ENCODE measurements around the gene TTLL1.
"Not testable (repeated sequence)": the region's sequence is repeated elsewhere in the genome, so short reads cannot be mapped to it uniquely, and the experiment has no call there.

TTLL1 gene

DNA sequence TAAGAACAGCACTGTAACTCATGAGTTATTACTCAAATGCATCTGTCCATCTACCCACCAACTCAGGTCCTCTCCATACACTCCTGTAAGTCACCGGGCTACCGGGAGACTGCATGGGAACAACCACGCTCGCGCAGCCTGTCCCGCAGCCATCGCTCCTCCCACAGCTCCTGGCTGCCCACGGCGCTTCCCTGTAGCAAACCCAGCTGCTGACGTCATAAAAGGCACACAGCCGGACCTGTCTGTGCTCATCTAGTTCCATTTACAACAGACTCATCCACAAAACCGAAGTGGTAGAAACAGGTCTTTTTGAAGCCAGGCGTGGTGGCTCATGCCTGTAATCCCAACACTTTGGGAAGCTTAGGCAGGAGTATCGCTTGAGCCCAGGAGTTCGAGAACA lies 50.9 kb downstream of the TTLL1 start:
- TF ChIP-seq, protein P1, sequence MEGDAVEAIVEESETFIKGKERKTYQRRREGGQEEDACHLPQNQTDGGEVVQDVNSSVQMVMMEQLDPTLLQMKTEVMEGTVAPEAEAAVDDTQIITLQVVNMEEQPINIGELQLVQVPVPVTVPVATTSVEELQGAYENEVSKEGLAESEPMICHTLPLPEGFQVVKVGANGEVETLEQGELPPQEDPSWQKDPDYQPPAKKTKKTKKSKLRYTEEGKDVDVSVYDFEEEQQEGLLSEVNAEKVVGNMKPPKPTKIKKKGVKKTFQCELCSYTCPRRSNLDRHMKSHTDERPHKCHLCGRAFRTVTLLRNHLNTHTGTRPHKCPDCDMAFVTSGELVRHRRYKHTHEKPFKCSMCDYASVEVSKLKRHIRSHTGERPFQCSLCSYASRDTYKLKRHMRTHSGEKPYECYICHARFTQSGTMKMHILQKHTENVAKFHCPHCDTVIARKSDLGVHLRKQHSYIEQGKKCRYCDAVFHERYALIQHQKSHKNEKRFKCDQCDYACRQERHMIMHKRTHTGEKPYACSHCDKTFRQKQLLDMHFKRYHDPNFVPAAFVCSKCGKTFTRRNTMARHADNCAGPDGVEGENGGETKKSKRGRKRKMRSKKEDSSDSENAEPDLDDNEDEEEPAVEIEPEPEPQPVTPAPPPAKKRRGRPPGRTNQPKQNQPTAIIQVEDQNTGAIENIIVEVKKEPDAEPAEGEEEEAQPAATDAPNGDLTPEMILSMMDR (conservative IDR thresholded peaks at IDR 0.05; ENCODE audit: control insufficient read depth, insufficient read depth, low read depth, low read length): no peak
- DNase-seq (ENCODE audit: low read depth): peak; percentile 61

DNA sequence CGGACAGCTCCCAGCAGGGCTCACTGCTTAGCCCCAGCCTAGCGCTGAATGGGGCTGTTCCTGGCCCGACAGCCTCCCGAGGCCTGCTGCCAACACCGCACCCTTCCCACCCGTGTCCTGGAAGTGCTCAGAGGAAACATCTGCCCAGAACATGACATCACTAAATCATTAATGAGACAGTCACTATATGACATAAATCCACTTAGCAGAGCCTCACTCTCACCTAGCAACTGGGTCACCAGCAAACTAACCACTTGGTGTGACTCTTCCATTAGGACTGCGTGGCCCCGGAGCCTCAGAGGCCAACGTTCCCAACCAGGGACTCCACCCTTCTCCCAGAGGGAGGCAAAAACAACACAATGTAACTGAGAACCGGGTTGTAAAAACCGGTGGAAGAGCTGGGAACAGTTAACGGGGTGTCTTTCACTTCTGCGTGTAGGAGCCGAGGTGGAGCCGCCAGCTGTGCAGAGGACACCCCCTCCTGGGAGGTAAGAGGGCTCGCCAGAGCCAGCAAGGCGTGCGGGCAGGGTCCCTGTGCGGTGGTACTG lies 52.8 kb downstream of the TTLL1 start:
- H3K4me3 ChIP-seq (ENCODE audit: control insufficient read depth, low read depth, low read length): no peak overlapping the region
- DNase-seq (ENCODE audit: low read depth): peak; percentile 95
- TF ChIP-seq, protein P1 (conservative IDR thresholded peaks at IDR 0.05; ENCODE audit: control insufficient read depth, insufficient read depth, low read depth, low read length): no peak

More for the DNA sequence above, 50.9 kb downstream of the TTLL1 start:
- no peak overlapping the region for H3K4me3 ChIP-seq (ENCODE audit: control insufficient read depth, low read depth, low read length)

DNA sequence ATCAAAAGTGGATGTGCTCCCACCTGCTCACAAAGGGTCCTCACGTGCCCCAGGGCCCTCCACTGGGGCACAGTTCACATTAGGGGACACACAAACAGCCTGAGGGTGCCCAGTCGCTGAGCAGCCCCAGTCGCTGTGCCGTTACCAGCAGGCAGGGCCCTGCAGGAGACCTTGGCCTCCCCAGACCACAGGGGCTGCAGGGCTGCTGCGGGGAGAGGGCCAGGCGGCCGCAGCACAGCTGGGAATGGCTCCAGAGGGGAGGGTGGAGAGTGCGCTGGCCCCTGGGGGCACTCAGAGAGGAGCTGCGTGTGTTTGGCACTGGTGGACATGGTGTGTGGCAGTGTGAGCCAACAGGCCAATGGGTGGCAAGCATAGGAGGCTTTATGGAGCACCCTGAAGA lies 53.9 kb downstream of the TTLL1 start:
- H3K4me3 ChIP-seq (ENCODE audit: control insufficient read depth, low read depth, low read length): no peak overlapping the region
- TF ChIP-seq, protein P1 (conservative IDR thresholded peaks at IDR 0.05; ENCODE audit: control insufficient read depth, insufficient read depth, low read depth, low read length): no peak
- DNase-seq (ENCODE audit: low read depth): no peak

DNA sequence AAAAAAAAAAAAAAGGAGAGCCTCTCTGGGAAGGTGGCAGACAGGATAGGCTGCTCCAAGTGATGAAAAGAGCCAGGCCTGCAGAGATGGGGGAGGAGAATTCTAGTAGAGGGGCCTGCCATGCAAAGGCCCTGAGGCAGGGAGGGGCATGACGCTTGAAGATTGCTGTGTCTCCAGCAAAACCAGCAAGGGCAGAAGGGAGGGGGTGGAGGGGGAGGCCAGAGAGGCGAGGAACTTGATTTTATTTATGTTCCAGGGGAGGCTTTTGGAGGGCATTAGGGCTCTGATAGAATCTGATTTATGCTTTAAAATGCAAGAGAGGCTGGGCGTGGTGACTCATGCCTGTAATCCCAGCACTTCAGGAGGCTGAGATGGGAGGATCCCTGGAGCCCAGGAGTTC lies 57.6 kb downstream of the TTLL1 start:
- TF ChIP-seq, protein P1 (conservative IDR thresholded peaks at IDR 0.05; ENCODE audit: control insufficient read depth, insufficient read depth, low read depth, low read length): no peak
- no peak for DNase-seq (ENCODE audit: low read depth)
- H3K4me3 ChIP-seq (ENCODE audit: control insufficient read depth, low read depth, low read length): no peak overlapping the region

DNA sequence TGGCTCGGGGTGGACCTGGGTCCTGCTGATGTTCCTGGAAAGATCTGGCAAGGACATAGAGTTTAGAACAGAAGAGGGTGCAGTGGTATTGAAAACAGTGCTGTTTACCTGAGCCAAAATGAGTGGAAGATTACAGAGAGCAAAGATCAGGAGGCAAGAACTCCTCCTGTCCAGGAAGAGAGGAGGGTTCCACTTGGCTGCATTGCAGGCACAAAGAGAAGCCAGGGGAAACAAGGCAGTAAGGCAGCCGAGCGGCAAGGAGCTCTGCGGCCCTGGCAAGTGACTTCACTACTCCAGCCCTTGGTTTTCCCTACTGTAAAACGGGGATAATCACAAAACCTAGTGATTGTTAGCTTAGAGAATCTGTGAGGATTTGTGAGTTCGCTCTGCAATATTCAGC lies 70.6 kb downstream of the TTLL1 start:
- no peak for DNase-seq (ENCODE audit: low read depth)
- TF ChIP-seq, protein P1 (conservative IDR thresholded peaks at IDR 0.05; ENCODE audit: control insufficient read depth, insufficient read depth, low read depth, low read length): no peak
- no peak overlapping the region for H3K4me3 ChIP-seq (ENCODE audit: control insufficient read depth, low read depth, low read length)

DNA sequence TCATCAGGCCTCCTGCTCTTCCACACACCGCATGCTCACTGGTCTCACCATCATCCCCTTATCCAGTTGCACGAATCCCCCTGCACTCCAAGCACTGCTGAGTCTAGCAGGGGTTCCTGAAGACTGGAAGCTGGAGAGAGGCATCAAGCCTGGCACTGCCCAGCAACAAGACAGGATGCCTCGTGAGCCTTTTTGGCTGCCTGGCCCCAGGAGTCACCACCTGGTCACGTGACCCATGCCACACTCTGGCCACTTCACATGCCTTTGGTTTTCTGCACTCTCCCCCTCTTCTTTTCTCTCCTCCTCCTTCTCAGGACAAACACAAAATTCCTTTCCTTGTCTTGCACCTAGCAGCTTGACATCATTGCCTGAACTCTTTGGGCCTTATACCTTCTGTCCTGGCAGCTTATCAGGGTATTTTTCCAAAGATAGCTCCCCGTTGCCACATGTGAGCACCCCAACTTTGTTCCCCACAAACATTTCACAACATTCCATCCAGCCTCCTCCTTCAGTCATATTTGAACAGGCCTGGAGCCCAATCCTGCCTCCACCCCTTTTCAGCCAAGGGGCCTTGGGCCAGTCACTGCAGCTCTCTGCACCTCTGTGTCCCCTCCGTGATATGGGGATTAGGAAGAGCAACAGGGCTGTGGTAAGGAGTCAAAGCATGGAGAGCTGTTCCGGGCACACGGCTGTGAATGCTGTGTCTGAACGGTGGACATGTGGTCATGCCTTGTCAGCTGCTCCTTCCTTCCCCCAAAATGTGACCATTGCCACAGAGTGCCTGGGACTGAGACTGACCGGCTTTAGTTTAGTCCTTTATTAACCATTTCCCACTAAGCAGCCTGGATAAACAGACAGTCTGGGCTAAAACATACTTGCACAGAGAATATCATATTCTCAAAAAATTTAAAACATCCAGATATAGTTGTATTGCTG lies 71.4 kb downstream of the TTLL1 start:
- no peak overlapping the region for H3K4me3 ChIP-seq (ENCODE audit: control insufficient read depth, low read depth, low read length)
- TF ChIP-seq, protein P1 (conservative IDR thresholded peaks at IDR 0.05; ENCODE audit: control insufficient read depth, insufficient read depth, low read depth, low read length): no peak
- no peak for DNase-seq (ENCODE audit: low read depth)

DNA sequence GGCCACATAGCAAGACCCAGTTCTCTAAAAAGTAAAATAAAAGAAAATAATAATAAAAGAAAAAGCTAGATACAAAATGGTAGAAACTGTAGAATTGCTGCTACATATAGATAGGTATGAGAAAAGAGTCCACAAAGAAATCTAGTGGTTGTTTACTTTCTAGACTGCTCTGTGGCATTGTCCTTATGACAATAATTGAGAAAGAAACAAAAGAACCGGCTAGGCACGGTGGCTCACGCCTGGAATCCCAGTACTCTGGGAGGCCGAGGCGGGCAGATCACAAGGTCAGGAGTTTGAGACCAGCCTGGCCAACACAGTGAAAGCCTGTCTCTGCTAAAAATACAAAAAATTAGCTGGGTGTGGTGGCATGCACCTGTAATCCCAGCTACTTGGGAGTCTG lies 73.0 kb downstream of the TTLL1 start:
- H3K4me3 ChIP-seq (ENCODE audit: control insufficient read depth, low read depth, low read length); DNase-seq (ENCODE audit: low read depth): not testable (repeated sequence)
